ENCODE results near the gene ZNF80. TPM values are rescaled to one million over a fixed set of nuclear protein-coding genes. Genes with fewer than 3 reads are reported as not detected.

ZNF80 gene
- total and polyA plus RNA-seq, 2 of the 13 experiments (the other 11 are each of a cell fraction or from before 2014, with no cell fraction given) = not detected

- no peak for TF ChIP-seq ZSCAN5A (CRISPR knock-in tag; IDR thresholded peaks at IDR 0.05; ENCODE audit: borderline replicate concordance)
- TF ChIP-seq RAD51 (IDR thresholded peaks at IDR 0.05; ENCODE audit: borderline replicate concordance) = no peak
- TF ChIP-seq ZNF710 (CRISPR knock-in tag; IDR thresholded peaks at IDR 0.05; ENCODE audit: borderline replicate concordance) = no peak
- TF ChIP-seq NRL (CRISPR knock-in tag; IDR thresholded peaks at IDR 0.05; ENCODE audit: borderline replicate concordance) = no peak
- no peak for TF ChIP-seq ZNF160 (CRISPR knock-in tag; IDR thresholded peaks at IDR 0.05)
- TF ChIP-seq, protein P1, sequence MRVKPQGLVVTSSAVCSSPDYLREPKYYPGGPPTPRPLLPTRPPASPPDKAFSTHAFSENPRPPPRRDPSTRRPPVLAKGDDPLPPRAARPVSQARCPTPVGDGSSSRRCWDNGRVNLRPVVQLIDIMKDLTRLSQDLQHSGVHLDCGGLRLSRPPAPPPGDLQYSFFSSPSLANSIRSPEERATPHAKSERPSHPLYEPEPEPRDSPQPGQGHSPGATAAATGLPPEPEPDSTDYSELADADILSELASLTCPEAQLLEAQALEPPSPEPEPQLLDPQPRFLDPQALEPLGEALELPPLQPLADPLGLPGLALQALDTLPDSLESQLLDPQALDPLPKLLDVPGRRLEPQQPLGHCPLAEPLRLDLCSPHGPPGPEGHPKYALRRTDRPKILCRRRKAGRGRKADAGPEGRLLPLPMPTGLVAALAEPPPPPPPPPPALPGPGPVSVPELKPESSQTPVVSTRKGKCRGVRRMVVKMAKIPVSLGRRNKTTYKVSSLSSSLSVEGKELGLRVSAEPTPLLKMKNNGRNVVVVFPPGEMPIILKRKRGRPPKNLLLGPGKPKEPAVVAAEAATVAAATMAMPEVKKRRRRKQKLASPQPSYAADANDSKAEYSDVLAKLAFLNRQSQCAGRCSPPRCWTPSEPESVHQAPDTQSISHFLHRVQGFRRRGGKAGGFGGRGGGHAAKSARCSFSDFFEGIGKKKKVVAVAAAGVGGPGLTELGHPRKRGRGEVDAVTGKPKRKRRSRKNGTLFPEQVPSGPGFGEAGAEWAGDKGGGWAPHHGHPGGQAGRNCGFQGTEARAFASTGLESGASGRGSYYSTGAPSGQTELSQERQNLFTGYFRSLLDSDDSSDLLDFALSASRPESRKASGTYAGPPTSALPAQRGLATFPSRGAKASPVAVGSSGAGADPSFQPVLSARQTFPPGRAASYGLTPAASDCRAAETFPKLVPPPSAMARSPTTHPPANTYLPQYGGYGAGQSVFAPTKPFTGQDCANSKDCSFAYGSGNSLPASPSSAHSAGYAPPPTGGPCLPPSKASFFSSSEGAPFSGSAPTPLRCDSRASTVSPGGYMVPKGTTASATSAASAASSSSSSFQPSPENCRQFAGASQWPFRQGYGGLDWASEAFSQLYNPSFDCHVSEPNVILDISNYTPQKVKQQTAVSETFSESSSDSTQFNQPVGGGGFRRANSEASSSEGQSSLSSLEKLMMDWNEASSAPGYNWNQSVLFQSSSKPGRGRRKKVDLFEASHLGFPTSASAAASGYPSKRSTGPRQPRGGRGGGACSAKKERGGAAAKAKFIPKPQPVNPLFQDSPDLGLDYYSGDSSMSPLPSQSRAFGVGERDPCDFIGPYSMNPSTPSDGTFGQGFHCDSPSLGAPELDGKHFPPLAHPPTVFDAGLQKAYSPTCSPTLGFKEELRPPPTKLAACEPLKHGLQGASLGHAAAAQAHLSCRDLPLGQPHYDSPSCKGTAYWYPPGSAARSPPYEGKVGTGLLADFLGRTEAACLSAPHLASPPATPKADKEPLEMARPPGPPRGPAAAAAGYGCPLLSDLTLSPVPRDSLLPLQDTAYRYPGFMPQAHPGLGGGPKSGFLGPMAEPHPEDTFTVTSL (CRISPR knock-in tag; IDR thresholded peaks at IDR 0.05; ENCODE audit: borderline replicate concordance) = no peak
- TF ChIP-seq ZSCAN12 (CRISPR knock-in tag; IDR thresholded peaks at IDR 0.05) = no peak
- TF ChIP-seq FOXK1 (CRISPR knock-in tag; IDR thresholded peaks at IDR 0.05; ENCODE audit: borderline replicate concordance, low read depth) = no peak
- no peak for TF ChIP-seq SIN3A (IDR thresholded peaks at IDR 0.05; ENCODE audit: borderline replicate concordance, low read depth, low read length)
- TF ChIP-seq SATB2 (CRISPR knock-in tag; IDR thresholded peaks at IDR 0.05) = no peak
Measured at GRCh38 chr3:114221881-114222264, 15.5 kb downstream of the ZNF80 start (continued).

Data from HepG2 (cell line).